A549 (cell line): ENCODE measurements around the gene GSTO2. TPM values are rescaled to one million over a fixed set of nuclear protein-coding genes. Genes with fewer than 3 reads are reported as not detected.

Experiments
- ATAC-seq, 2 experiments: fragments of 200-7000 bp in 1 of 2; fragments of >200 bp in 1 of 2; cut with Nextera tagmentation in 1 of 2; cut with Tn5 transposase in 1 of 2; 3 replicates each; pipeline versions ENCODE4 v1.8.0 to v1.9.1; 2018 to 2020; ENCODE audit warnings: mild to moderate bottlenecking in 1 of 2, moderate library complexity in 1 of 2
- CTCF ChIA-PET: fragments of 300-600 bp; sonication (Branson Sonifier 250); formaldehyde crosslinking; extraction: SDS; loops from one replicate; lab custom pipeline; 2021; ENCODE audit warnings: antibody characterized with exemption, inconsistent platforms; lab: Yijun Ruan, JAX
- POLR2A ChIA-PET: fragments of 350-600 bp; formaldehyde crosslinking; extraction: SDS; loops from one replicate; lab custom pipeline; 2021; ENCODE audit warnings: antibody characterized with exemption, inconsistent platforms; lab: Yijun Ruan, JAX
- DNase-seq, 2 experiments: peaks; one replicate each; pipeline versions ENCODE4 v3.0.0 to v3.0.0-alpha.2; 2011 to 2016; ENCODE audit warnings: low read depth in 1 of 2, low spot score in 1 of 2
- FAIRE-seq: peaks from 2 replicates; lab custom pipeline; 2011; peaks lifted over from hg19 to GRCh38; lab: Jason Lieb, UNC
- H3K27ac ChIP-seq, 2 experiments: fragments of >200 bp; sonication (Bioruptor Twin); formaldehyde crosslinking; 3 replicates each; pipeline ENCODE4 v1.5.1; 2016 to 2017
- H3K4me1 ChIP-seq: fragments of >200 bp; sonication (Bioruptor Twin); formaldehyde crosslinking; 3 replicates; pipeline ENCODE4 v1.6.1; 2016
- H3K4me2 ChIP-seq: fragments of >200 bp; sonication (Bioruptor Twin); formaldehyde crosslinking; 3 replicates; pipeline ENCODE4 v1.6.1; 2016
- H3K4me3 ChIP-seq: fragments of >200 bp; sonication (Bioruptor Twin); formaldehyde crosslinking; 3 replicates; pipeline ENCODE4 v1.5.1; 2016
- H3K9me3 ChIP-seq: fragments of >200 bp; sonication (Bioruptor Twin); formaldehyde crosslinking; 3 replicates; pipeline ENCODE4 v1.6.1; 2016
- BHLHE40 ChIP-seq: IDR thresholded peaks from 2 replicates; pipeline ENCODE4 v1.6.1; 2012; ENCODE audit warnings: low read depth, low read length, inconsistent platforms
- CBX2 ChIP-seq: fragments of 200-600 bp; sonication (generic); IDR thresholded peaks from 2 replicates; pipeline ENCODE4 v1.6.1; 2016; ENCODE audit warnings: low read depth, mild to moderate bottlenecking, borderline replicate concordance
- CBX8 ChIP-seq: fragments of 200-600 bp; sonication (generic); IDR thresholded peaks from 2 replicates; pipeline ENCODE4 v1.6.1; 2016
- CEBPB ChIP-seq, 2 experiments: fragments of >200 bp in 1 of 2; sonication (Bioruptor Twin) in 1 of 2; formaldehyde crosslinking in 1 of 2; IDR thresholded peaks; 2 replicates each; pipeline ENCODE4 v1.6.1; 2012 to 2016
- EHMT2 ChIP-seq: fragments of 200-600 bp; sonication (generic); IDR thresholded peaks from 2 replicates; pipeline ENCODE4 v1.6.1; 2016; ENCODE audit warnings: antibody characterized with exemption, low read depth, mild to moderate bottlenecking, moderate library complexity
- EP300 ChIP-seq, 2 experiments: fragments of >200 bp; sonication (Bioruptor Twin); formaldehyde crosslinking; IDR thresholded peaks; 2 replicates in 1 of 2; 3 replicates in 1 of 2; pipeline ENCODE4 v1.6.1; 2016 to 2017
- FOSL2 ChIP-seq, 2 experiments: fragments of 450-650 bp in 1 of 2; fragments of >200 bp in 1 of 2; sonication (Bioruptor Twin) in 1 of 2; formaldehyde crosslinking; IDR thresholded peaks; 2 replicates each; pipeline versions ENCODE4 v1.5.0 to v1.6.1; 2016 to 2020; ENCODE audit warnings: mild to moderate bottlenecking in 1 of 2, moderate library complexity in 1 of 2
- HDAC2 ChIP-seq: fragments of 200-600 bp; sonication (generic); IDR thresholded peaks from 2 replicates; pipeline ENCODE4 v1.6.1; 2016
- HOXB13 ChIP-seq: fragments of 250-450 bp; sonication (Bioruptor Pico); IDR thresholded peaks from 2 replicates; pipeline ENCODE4 v1.5.0; 2020; ENCODE audit warnings: low read depth, mild to moderate bottlenecking, moderate library complexity
- JUNB ChIP-seq: fragments of >200 bp; sonication (Bioruptor Twin); formaldehyde crosslinking; IDR thresholded peaks from 2 replicates; pipeline ENCODE4 v1.6.1; 2016
- KDM1A ChIP-seq: fragments of 200-600 bp; sonication (generic); IDR thresholded peaks from 2 replicates; pipeline ENCODE4 v1.6.1; 2016; ENCODE audit warnings: low read depth, mild to moderate bottlenecking
- MYC ChIP-seq: IDR thresholded peaks from 2 replicates; pipeline ENCODE4 v1.6.1; 2012; ENCODE audit warnings: mild to moderate bottlenecking, inconsistent platforms, low read length, improper control_type of control experiment, borderline replicate concordance
- NPAS2 ChIP-seq: fragments of 250-450 bp; sonication (Bioruptor Pico); IDR thresholded peaks from 2 replicates; pipeline ENCODE4 v1.8.0; 2022; ENCODE audit warnings: mild to moderate bottlenecking, moderate library complexity, borderline replicate concordance
- NR3C1 ChIP-seq: fragments of >200 bp; sonication (Bioruptor Twin); formaldehyde crosslinking; IDR thresholded peaks from 3 replicates; pipeline ENCODE4 v1.6.1; 2017
- POLR2A ChIP-seq: IDR thresholded peaks from 2 replicates; pipeline ENCODE4 v1.6.1; 2012; ENCODE audit warnings: mild to moderate bottlenecking, low read length
- POLR2AphosphoS2 ChIP-seq: conservative IDR thresholded peaks from 2 replicates; pipeline ENCODE4 v1.6.1; 2012; ENCODE audit warnings: low read length, improper control_type of control experiment, inconsistent platforms
- RAD21 ChIP-seq, 2 experiments: fragments of >200 bp in 1 of 2; sonication (Bioruptor Twin) in 1 of 2; formaldehyde crosslinking in 1 of 2; IDR thresholded peaks in 1 of 2; conservative IDR thresholded peaks in 1 of 2; 2 replicates in 1 of 2; 3 replicates in 1 of 2; pipeline ENCODE4 v1.6.1; 2012 to 2018; ENCODE audit warnings: inconsistent platforms in 1 of 2
- RNF2 ChIP-seq: fragments of 200-600 bp; sonication (generic); IDR thresholded peaks from 2 replicates; pipeline ENCODE4 v1.6.1; 2016; ENCODE audit warnings: low read depth, mild to moderate bottlenecking, antibody characterized with exemption, moderate library complexity, borderline replicate concordance
- TFCP2L1 ChIP-seq: fragments of 250-450 bp; sonication (Bioruptor Pico); IDR thresholded peaks from 2 replicates; pipeline ENCODE4 v1.5.0; 2021; ENCODE audit warnings: mild to moderate bottlenecking
- TP53 ChIP-seq: fragments of 250-450 bp; sonication (Bioruptor Pico); IDR thresholded peaks from 2 replicates; pipeline ENCODE4 v1.5.0; 2021; ENCODE audit warnings: mild to moderate bottlenecking, moderate library complexity
- WGBS: methylation state at CpG from one replicate; pipeline ENCODE4 v1.1.6; 2017; ENCODE audit errors: missing lambda C conversion rate; 5-methylcytosine and 5-hydroxymethylcytosine counted together
- polyA minus RNA-seq: library from RNA; depleted of rRNA, polyadenylated mRNA; stranded (reverse); fragments of >200 nt; gene quantifications from 2 replicates; pipeline ENCODE4 v1.2.3, GENCODE V29; 2011; rRNA and poly(A)+ RNA removed
- polyA plus RNA-seq, 4 experiments: library from polyadenylated mRNA; depleted of rRNA in 3 of 4; stranded (reverse); fragments of >200 nt; fragmentation: RNase III in 1 of 4; extraction: RNeasy Plus Mini Kit Qiagen cat#74134 plus additional on column Dnase treatment in 1 of 4; gene quantifications; 2 replicates in 3 of 4; 3 replicates in 1 of 4; pipeline ENCODE4 v1.2.3, GENCODE V29; 2011 to 2017
- TF ChIP-seq, protein P1 (sequence below): fragments of >200 bp; sonication (Bioruptor Twin); formaldehyde crosslinking; IDR thresholded peaks from 3 replicates; pipeline ENCODE4 v1.5.1; 2016
- TF ChIP-seq, protein P2 (sequence below): fragments of 200-600 bp; sonication (generic); IDR thresholded peaks from 2 replicates; pipeline ENCODE4 v1.6.1; 2016; ENCODE audit warnings: antibody characterized with exemption, mild to moderate bottlenecking, moderate library complexity
- TF ChIP-seq, protein P3 (sequence below): fragments of 150-350 bp; IDR thresholded peaks from 2 replicates; pipeline ENCODE4 v1.6.1; 2014; ENCODE audit warnings: low read depth, mild to moderate bottlenecking, low read length
- TF ChIP-seq, protein P4 (sequence below): IDR thresholded peaks from 2 replicates; pipeline ENCODE4 v1.6.1; 2012
- TF ChIP-seq, protein P5 (sequence below): fragments of >200 bp; sonication (Bioruptor Twin); formaldehyde crosslinking; IDR thresholded peaks from 3 replicates; pipeline ENCODE4 v1.6.1; 2016
- TF ChIP-seq, protein P6 (sequence below): fragments of 250-450 bp; sonication (Bioruptor Pico); IDR thresholded peaks from 2 replicates; pipeline ENCODE4 v1.5.0; 2021; ENCODE audit warnings: mild to moderate bottlenecking, moderate library complexity, borderline replicate concordance

GSTO2 gene
- 5.7 and 6.3 TPM in 2 replicates for polyA plus RNA-seq (2011; rRNA removed)
- polyA plus RNA-seq (2012; cell fraction: cytosol; rRNA removed), result 1.7 and 2.1 TPM in 2 replicates
- polyA plus RNA-seq (2012; cell fraction: nucleus; rRNA removed), result 0.80 and 3.0 TPM in 2 replicates
- polyA plus RNA-seq (2017; fragmentation: RNase III; extraction: RNeasy Plus Mini Kit Qiagen cat#74134 plus additional on column Dnase treatment), result 1.3 to 1.9 TPM (median 1.8 TPM) in 3 replicates
- polyA minus RNA-seq, result 1.6 and 2.8 TPM in 2 replicates

DNA sequence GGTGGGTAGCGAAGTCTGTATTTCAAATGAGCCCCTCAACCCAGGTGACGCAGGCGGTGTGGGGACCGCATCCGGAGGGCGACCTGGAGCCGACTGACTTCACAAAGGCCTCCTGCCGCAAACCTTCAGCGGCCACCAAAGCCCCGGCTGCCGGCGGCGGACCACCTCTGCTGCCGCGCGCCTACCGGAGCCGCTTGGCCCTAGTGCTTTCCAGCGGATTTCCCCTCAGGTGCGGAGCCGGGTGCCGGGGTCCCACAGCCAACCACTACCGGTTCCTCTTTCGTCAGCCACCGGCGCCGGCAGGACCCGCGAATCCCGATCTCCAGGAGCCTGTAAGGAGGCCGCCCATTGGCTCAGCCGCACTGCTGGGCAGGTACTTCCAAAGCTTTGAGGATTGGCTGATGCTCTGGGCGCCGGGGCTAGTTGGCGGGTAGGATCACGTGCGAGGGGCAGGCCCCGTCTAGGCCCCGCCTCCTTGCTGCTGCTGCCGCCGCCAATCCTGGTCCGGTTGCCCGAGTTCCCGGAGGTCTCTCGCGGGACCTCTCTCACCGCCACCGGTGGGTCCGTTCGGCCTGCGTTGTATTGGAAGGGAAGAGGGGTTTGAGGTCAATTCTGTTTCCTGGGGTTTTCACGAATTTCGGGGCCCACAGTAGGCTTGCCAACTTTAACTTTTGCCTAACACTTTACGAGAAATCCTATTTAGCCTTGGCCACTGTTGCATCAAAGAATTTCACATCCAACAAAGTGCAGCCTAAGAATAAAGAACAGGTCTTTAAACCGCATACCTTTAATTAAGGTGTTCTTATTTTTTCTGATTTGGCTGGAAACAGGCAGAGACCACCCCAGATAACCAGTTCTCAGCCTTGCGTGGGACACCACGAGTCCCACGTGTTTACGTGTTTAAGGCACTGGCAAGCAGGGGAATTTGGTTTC, at the start of gene GSTO2:
Gene GSTO2 (plus strand): TSS at position 472 of the 933 bp plus-strand sequence. CDS start 5,732 bp downstream, outside the sequence.
- Histone ChIP-seq H3K9me3 (no peaks in the 10 kb centered on the region), H3K27ac (peak within 1 kb of the TSS; percentile 83 to 91), H3K4me2 (peak within 1 kb of the TSS; percentile 91), H3K4me3 (peak within 1 kb of the TSS; percentile 68), H3K4me1 (peaks cover 13% of the 10 kb centered on the region; the same call in 2 of the 3 replicates)
- FAIRE-seq (peak; percentile 39), DNase-seq (peak; percentile 99 to 100), ATAC-seq (peak; percentile 99 to 100)
- ChIA-PET POLR2A (interaction anchor here (0.6 to 3.2 kb wide), 14 partner anchors 9 to 220 kb away, joined by 3 to 27 read pairs (median 4); partner anchors contain the start of genes CFAP58, GSTO1, ITPRIP and SFR1), CTCF (interaction anchor here (0.6 to 11.8 kb wide), 7 partner anchors 21 to 557 kb away, joined by 3 to 260 read pairs (median 3); partner anchors contain the start of genes CFAP58 and ITPRIP)
- 10% methylated on average over 33 of the region's 59 CpGs for WGBS
- no peak for TF ChIP-seq NR3C1
- TF ChIP-seq KDM1A, result no peak
- TF ChIP-seq BHLHE40, result peak; percentile 69
- TF ChIP-seq RAD21 (conservative IDR thresholded peaks at IDR 0.05 in 1 of 2, IDR thresholded peaks at IDR 0.05 in 1 of 2), result no peak
- no peak for TF ChIP-seq MYC
- TF ChIP-seq JUNB, result no peak
- no peak for TF ChIP-seq NPAS2 (CRISPR knock-in tag)
- TF ChIP-seq CEBPB (IDR thresholded peaks at IDR 0.05), result no peak
- TF ChIP-seq HOXB13, result 0 out of 2 replicates have a peak, but pooled peaks have one; percentile 28
- 0 out of 2 replicates have a peak, but pooled peaks have one; percentile 81 for TF ChIP-seq POLR2AphosphoS2
- no peak for TF ChIP-seq EP300 (IDR thresholded peaks at IDR 0.05)
- TF ChIP-seq, protein P1, sequence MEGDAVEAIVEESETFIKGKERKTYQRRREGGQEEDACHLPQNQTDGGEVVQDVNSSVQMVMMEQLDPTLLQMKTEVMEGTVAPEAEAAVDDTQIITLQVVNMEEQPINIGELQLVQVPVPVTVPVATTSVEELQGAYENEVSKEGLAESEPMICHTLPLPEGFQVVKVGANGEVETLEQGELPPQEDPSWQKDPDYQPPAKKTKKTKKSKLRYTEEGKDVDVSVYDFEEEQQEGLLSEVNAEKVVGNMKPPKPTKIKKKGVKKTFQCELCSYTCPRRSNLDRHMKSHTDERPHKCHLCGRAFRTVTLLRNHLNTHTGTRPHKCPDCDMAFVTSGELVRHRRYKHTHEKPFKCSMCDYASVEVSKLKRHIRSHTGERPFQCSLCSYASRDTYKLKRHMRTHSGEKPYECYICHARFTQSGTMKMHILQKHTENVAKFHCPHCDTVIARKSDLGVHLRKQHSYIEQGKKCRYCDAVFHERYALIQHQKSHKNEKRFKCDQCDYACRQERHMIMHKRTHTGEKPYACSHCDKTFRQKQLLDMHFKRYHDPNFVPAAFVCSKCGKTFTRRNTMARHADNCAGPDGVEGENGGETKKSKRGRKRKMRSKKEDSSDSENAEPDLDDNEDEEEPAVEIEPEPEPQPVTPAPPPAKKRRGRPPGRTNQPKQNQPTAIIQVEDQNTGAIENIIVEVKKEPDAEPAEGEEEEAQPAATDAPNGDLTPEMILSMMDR, result no peak
- no peak for TF ChIP-seq CBX2
- TF ChIP-seq TP53 (CRISPR knock-in tag), result peak; percentile 84
- TF ChIP-seq POLR2A, result peak; percentile 83
- TF ChIP-seq, protein P2, sequence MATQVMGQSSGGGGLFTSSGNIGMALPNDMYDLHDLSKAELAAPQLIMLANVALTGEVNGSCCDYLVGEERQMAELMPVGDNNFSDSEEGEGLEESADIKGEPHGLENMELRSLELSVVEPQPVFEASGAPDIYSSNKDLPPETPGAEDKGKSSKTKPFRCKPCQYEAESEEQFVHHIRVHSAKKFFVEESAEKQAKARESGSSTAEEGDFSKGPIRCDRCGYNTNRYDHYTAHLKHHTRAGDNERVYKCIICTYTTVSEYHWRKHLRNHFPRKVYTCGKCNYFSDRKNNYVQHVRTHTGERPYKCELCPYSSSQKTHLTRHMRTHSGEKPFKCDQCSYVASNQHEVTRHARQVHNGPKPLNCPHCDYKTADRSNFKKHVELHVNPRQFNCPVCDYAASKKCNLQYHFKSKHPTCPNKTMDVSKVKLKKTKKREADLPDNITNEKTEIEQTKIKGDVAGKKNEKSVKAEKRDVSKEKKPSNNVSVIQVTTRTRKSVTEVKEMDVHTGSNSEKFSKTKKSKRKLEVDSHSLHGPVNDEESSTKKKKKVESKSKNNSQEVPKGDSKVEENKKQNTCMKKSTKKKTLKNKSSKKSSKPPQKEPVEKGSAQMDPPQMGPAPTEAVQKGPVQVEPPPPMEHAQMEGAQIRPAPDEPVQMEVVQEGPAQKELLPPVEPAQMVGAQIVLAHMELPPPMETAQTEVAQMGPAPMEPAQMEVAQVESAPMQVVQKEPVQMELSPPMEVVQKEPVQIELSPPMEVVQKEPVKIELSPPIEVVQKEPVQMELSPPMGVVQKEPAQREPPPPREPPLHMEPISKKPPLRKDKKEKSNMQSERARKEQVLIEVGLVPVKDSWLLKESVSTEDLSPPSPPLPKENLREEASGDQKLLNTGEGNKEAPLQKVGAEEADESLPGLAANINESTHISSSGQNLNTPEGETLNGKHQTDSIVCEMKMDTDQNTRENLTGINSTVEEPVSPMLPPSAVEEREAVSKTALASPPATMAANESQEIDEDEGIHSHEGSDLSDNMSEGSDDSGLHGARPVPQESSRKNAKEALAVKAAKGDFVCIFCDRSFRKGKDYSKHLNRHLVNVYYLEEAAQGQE, result peak; percentile 87
- TF ChIP-seq HDAC2, result no peak
- TF ChIP-seq, protein P3, sequence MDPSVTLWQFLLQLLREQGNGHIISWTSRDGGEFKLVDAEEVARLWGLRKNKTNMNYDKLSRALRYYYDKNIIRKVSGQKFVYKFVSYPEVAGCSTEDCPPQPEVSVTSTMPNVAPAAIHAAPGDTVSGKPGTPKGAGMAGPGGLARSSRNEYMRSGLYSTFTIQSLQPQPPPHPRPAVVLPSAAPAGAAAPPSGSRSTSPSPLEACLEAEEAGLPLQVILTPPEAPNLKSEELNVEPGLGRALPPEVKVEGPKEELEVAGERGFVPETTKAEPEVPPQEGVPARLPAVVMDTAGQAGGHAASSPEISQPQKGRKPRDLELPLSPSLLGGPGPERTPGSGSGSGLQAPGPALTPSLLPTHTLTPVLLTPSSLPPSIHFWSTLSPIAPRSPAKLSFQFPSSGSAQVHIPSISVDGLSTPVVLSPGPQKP, result no peak
- no peak for TF ChIP-seq FOSL2 (IDR thresholded peaks at IDR 0.05)
- no peak for TF ChIP-seq FOSL2 (CRISPR knock-in tag; IDR thresholded peaks at IDR 0.05)
- TF ChIP-seq, protein P4, sequence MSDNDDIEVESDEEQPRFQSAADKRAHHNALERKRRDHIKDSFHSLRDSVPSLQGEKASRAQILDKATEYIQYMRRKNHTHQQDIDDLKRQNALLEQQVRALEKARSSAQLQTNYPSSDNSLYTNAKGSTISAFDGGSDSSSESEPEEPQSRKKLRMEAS, result peak; percentile 56; the same call in 1 of the 2 replicates
- no peak for TF ChIP-seq TFCP2L1 (CRISPR knock-in tag)
- TF ChIP-seq EHMT2, result no peak
- TF ChIP-seq, protein P5, sequence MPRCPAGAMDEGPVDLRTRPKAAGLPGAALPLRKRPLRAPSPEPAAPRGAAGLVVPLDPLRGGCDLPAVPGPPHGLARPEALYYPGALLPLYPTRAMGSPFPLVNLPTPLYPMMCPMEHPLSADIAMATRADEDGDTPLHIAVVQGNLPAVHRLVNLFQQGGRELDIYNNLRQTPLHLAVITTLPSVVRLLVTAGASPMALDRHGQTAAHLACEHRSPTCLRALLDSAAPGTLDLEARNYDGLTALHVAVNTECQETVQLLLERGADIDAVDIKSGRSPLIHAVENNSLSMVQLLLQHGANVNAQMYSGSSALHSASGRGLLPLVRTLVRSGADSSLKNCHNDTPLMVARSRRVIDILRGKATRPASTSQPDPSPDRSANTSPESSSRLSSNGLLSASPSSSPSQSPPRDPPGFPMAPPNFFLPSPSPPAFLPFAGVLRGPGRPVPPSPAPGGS, result peak; percentile 75
- TF ChIP-seq, protein P6, sequence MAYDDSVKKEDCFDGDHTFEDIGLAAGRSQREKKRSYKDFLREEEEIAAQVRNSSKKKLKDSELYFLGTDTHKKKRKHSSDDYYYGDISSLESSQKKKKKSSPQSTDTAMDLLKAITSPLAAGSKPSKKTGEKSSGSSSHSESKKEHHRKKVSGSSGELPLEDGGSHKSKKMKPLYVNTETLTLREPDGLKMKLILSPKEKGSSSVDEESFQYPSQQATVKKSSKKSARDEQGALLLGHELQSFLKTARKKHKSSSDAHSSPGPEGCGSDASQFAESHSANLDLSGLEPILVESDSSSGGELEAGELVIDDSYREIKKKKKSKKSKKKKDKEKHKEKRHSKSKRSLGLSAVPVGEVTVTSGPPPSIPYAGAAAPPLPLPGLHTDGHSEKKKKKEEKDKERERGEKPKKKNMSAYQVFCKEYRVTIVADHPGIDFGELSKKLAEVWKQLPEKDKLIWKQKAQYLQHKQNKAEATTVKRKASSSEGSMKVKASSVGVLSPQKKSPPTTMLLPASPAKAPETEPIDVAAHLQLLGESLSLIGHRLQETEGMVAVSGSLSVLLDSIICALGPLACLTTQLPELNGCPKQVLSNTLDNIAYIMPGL (CRISPR knock-in tag), result peak; percentile 58; the same call in 1 of the 2 replicates
- no peak for TF ChIP-seq CBX8
- peak; percentile 56; the same call in 1 of the 2 replicates for TF ChIP-seq RNF2
